H1 (cell line): Measurements from ENCODE around the gene WNT2. TPM values are rescaled to one million over a fixed set of nuclear protein-coding genes. Genes with fewer than 3 reads are reported as not detected.

Experiments used
- CTCF ChIA-PET: fragments of 300-600 bp; sonication (Branson Sonifier 250); formaldehyde crosslinking; loops from one replicate; lab custom pipeline; 2021; ENCODE audit not compliant: partially characterized antibody; lab: Charles Lee
- POLR2A ChIA-PET: fragments of 300-600 bp; sonication (Branson Sonifier 250); formaldehyde crosslinking; loops from one replicate; lab custom pipeline; 2021; ENCODE audit warnings: inconsistent platforms; ENCODE audit not compliant: partially characterized antibody; lab: Charles Lee
- DNase-seq, 2 experiments: peaks; one replicate each; pipeline versions ENCODE4 v3.0.0 to v3.0.0-alpha.2; 2010 to 2022; ENCODE audit warnings: low spot score in 2 of 2, low read depth in 1 of 2, mixed read lengths in 1 of 2
- FAIRE-seq: peaks from 2 replicates; lab custom pipeline; 2011; peaks lifted over from hg19 to GRCh38; lab: Jason Lieb, UNC
- H2AFZ ChIP-seq: 2 replicates; pipeline ENCODE4 v1.8.1; 2012; ENCODE audit warnings: low read length, inconsistent platforms
- H2AK5ac ChIP-seq: 2 replicates; pipeline ENCODE4 v1.6.1; 2013; ENCODE audit warnings: low read depth, low read length
- H2BK120ac ChIP-seq: replicated peaks from 2 replicates; pipeline ENCODE3; 2013; ENCODE audit warnings: low read depth, low read length, inconsistent platforms
- H2BK12ac ChIP-seq: 2 replicates; pipeline ENCODE4 v1.6.1; 2013; ENCODE audit warnings: low read depth, low read length
- H2BK15ac ChIP-seq: 2 replicates; pipeline ENCODE4 v1.6.1; 2013; ENCODE audit warnings: low read length
- H2BK20ac ChIP-seq: 2 replicates; pipeline ENCODE4 v1.6.1; 2013; ENCODE audit warnings: low read length
- H2BK5ac ChIP-seq: 2 replicates; pipeline ENCODE4 v1.6.1; 2013; ENCODE audit warnings: low read depth, low read length
- H3K14ac ChIP-seq: 2 replicates; pipeline ENCODE4 v1.6.1; 2013; ENCODE audit warnings: inconsistent platforms; ENCODE audit not compliant: insufficient read length
- H3K18ac ChIP-seq: 2 replicates; pipeline ENCODE4 v1.6.1; 2013; ENCODE audit warnings: low read length; ENCODE audit errors: extremely low read depth
- H3K23ac ChIP-seq: 2 replicates; pipeline ENCODE4 v1.6.1; 2013; ENCODE audit warnings: inconsistent platforms; ENCODE audit not compliant: insufficient read length
- H3K23me2 ChIP-seq: 2 replicates; pipeline ENCODE4 v1.6.1; 2013; ENCODE audit warnings: low read depth, low read length
- H3K27ac ChIP-seq: 2 replicates; pipeline ENCODE4 v1.6.1; 2011; ENCODE audit warnings: low read depth, low read length, inconsistent platforms
- H3K27me3 ChIP-seq, 4 experiments: replicated peaks in 1 of 4; 1 replicate in 1 of 4; 2 replicates in 3 of 4; pipeline versions ENCODE4 v1.6.1 to v1.8.1; 2011 to 2013; ENCODE audit warnings: low read length in 3 of 4, mild to moderate bottlenecking in 3 of 4, inconsistent platforms in 2 of 4, mixed read lengths in 2 of 4, moderate library complexity in 1 of 4; ENCODE audit not compliant: control insufficient read depth in 3 of 4, insufficient read depth in 3 of 4; ENCODE audit errors: extremely low read depth in 1 of 4
- H3K36me3 ChIP-seq, 4 experiments: 2 replicates each; pipeline versions ENCODE4 v1.6.1 to v1.8.1; 2011 to 2013; ENCODE audit warnings: mild to moderate bottlenecking in 4 of 4, low read length in 3 of 4, moderate library complexity in 2 of 4, control low read depth in 1 of 4, inconsistent platforms in 1 of 4; ENCODE audit not compliant: insufficient read depth in 4 of 4, control insufficient read depth in 2 of 4
- H3K4ac ChIP-seq: replicated peaks from 2 replicates; pipeline ENCODE3; 2013; ENCODE audit warnings: low read length, low read depth, mixed read lengths, inconsistent platforms; ENCODE audit not compliant: insufficient read length
- H3K4me1 ChIP-seq, 4 experiments: replicated peaks in 1 of 4; 1 replicate in 1 of 4; 2 replicates in 3 of 4; pipeline versions ENCODE4 v1.6.1 to v1.8.1; 2011 to 2013; ENCODE audit warnings: low read length in 3 of 4, inconsistent platforms in 2 of 4, mixed read lengths in 1 of 4; ENCODE audit not compliant: insufficient read depth in 4 of 4, control insufficient read depth in 3 of 4
- H3K4me2 ChIP-seq, 2 experiments: 2 replicates each; pipeline versions ENCODE4 v1.6.1 to v1.8.1; 2011 to 2013; ENCODE audit warnings: low read depth in 2 of 2, low read length in 2 of 2, control low read depth in 1 of 2, inconsistent platforms in 1 of 2, mild to moderate bottlenecking in 1 of 2; ENCODE audit not compliant: insufficient read depth in 1 of 2
- H3K4me3 ChIP-seq, 4 experiments: fragments of 200-600, 300-600 bp in 1 of 4; sonication (generic), shearing (Covaris generic), sonication (Bioruptor Twin) in 1 of 4; 2 replicates each; pipeline versions ENCODE4 v1.5.1 to v1.8.1; 2011 to 2016; ENCODE audit warnings: low read length in 4 of 4, low read depth in 3 of 4, control low read depth in 2 of 4, inconsistent platforms in 2 of 4, mild to moderate bottlenecking in 2 of 4, mixed read lengths in 1 of 4, moderate library complexity in 1 of 4; ENCODE audit not compliant: insufficient read depth in 2 of 4; ENCODE audit errors: extremely low read depth in 1 of 4
- H3K56ac ChIP-seq: replicated peaks from 2 replicates; pipeline ENCODE3; 2013; ENCODE audit warnings: low read depth, mild to moderate bottlenecking, mixed read lengths, low read length, inconsistent platforms; ENCODE audit not compliant: insufficient read length
- H3K79me1 ChIP-seq: 2 replicates; pipeline ENCODE4 v1.6.1; 2013; ENCODE audit warnings: low read depth, low read length, control low read depth
- H3K79me2 ChIP-seq, 2 experiments: 2 replicates each; pipeline versions ENCODE4 v1.6.1 to v1.8.1; 2012 to 2013; ENCODE audit warnings: low read length in 2 of 2, mild to moderate bottlenecking in 2 of 2, inconsistent platforms in 1 of 2; ENCODE audit not compliant: insufficient read depth in 2 of 2, control insufficient read depth in 1 of 2
- H3K9ac ChIP-seq, 4 experiments: replicated peaks in 1 of 4; 1 replicate in 1 of 4; 2 replicates in 3 of 4; pipeline versions ENCODE4 v1.6.1 to v1.8.1; 2011 to 2013; ENCODE audit warnings: low read depth in 3 of 4, low read length in 3 of 4, control low read depth in 2 of 4, mild to moderate bottlenecking in 2 of 4, moderate library complexity in 2 of 4, inconsistent platforms in 1 of 4; ENCODE audit errors: extremely low read depth in 1 of 4
- H3K9me3 ChIP-seq, 2 experiments: 2 replicates each; pipeline versions ENCODE4 v1.6.1 to v1.8.1; 2012 to 2013; ENCODE audit warnings: mild to moderate bottlenecking in 2 of 2, moderate library complexity in 2 of 2, control low read depth in 1 of 2, inconsistent platforms in 1 of 2, low read depth in 1 of 2, low read length in 1 of 2, mixed read lengths in 1 of 2; ENCODE audit not compliant: insufficient read depth in 2 of 2
- H4K20me1 ChIP-seq, 2 experiments: replicated peaks in 1 of 2; 2 replicates each; pipeline versions ENCODE3 to v1.8.1; 2011 to 2013; ENCODE audit warnings: inconsistent platforms in 2 of 2, low read length in 2 of 2, mild to moderate bottlenecking in 1 of 2; ENCODE audit not compliant: insufficient read depth in 2 of 2, control insufficient read depth in 1 of 2
- H4K5ac ChIP-seq: 2 replicates; pipeline ENCODE4 v1.6.1; 2013; ENCODE audit warnings: low read length, low read depth, mixed read lengths, inconsistent platforms; ENCODE audit not compliant: insufficient read length
- H4K8ac ChIP-seq: 2 replicates; pipeline ENCODE4 v1.8.0; 2013; ENCODE audit warnings: mild to moderate bottlenecking, moderate library complexity, low read length, inconsistent platforms; ENCODE audit not compliant: insufficient read depth; ENCODE audit errors: extremely low read depth
- H4K91ac ChIP-seq: replicated peaks from 2 replicates; pipeline ENCODE3; 2013; ENCODE audit warnings: low read length, mixed read lengths, inconsistent platforms; ENCODE audit not compliant: insufficient read length
- ASH2L ChIP-seq: fragments of 200-600, 300-600 bp; sonication (generic); IDR thresholded peaks from one replicate; pipeline ENCODE4 v1.7.1; 2017; ENCODE audit warnings: low read length
- BRCA1 ChIP-seq: IDR thresholded peaks from 2 replicates; pipeline ENCODE4 v1.6.1; 2012; ENCODE audit warnings: low read depth, low read length, improper control_type of control experiment
- CBX5 ChIP-seq: fragments of 300-800, 300-1000 bp; sonication (generic); IDR thresholded peaks from 2 replicates; pipeline ENCODE4 v1.7.1; 2016; ENCODE audit warnings: antibody characterized with exemption, low read length, low read depth
- CHD1 ChIP-seq: IDR thresholded peaks from 2 replicates; pipeline ENCODE4 v1.6.1; 2012; ENCODE audit warnings: low read depth, low read length, improper control_type of control experiment
- POLR2A ChIP-seq, 2 experiments: IDR thresholded peaks; 1 replicate in 1 of 2; 2 replicates in 1 of 2; pipeline ENCODE4 v1.6.1; 2011; ENCODE audit warnings: low read depth in 2 of 2, low read length in 2 of 2, mild to moderate bottlenecking in 2 of 2; ENCODE audit errors: control extremely low read depth in 1 of 2
- POU5F1 ChIP-seq: IDR thresholded peaks from 2 replicates; pipeline ENCODE4 v1.6.1; 2011; ENCODE audit warnings: low read depth, mild to moderate bottlenecking, low read length, moderate library complexity
- RBBP5 ChIP-seq: IDR thresholded peaks from 2 replicates; pipeline ENCODE4 v1.7.1; 2012; ENCODE audit warnings: low read depth, mild to moderate bottlenecking, inconsistent platforms, low read length, moderate library complexity, borderline replicate concordance
- SIN3A ChIP-seq, 2 experiments: IDR thresholded peaks in 1 of 2; conservative IDR thresholded peaks in 1 of 2; 2 replicates each; pipeline ENCODE4 v1.6.1; 2011 to 2012; ENCODE audit warnings: low read length in 2 of 2, improper control_type of control experiment in 1 of 2, low read depth in 1 of 2, mild to moderate bottlenecking in 1 of 2
- SRF ChIP-seq: IDR thresholded peaks from 2 replicates; pipeline ENCODE4 v1.6.1; 2011; ENCODE audit warnings: mild to moderate bottlenecking, low read depth, low read length, moderate library complexity
- TCF12 ChIP-seq: IDR thresholded peaks from 2 replicates; pipeline ENCODE4 v1.6.1; 2011; ENCODE audit warnings: low read depth, mild to moderate bottlenecking, low read length
- TEAD4 ChIP-seq: IDR thresholded peaks from 2 replicates; pipeline ENCODE4 v1.6.1; 2012; ENCODE audit warnings: low read depth, low read length, inconsistent platforms, mixed read lengths
- polyA plus RNA-seq, 7 experiments: library from polyadenylated mRNA; depleted of rRNA in 3 of 7; stranded (reverse) in 5 of 7; unstranded in 2 of 7; fragments of >200 nt in 5 of 7; fragments of 200-250 nt in 2 of 7; gene quantifications; 1 replicate in 5 of 7; 2 replicates in 1 of 7; 4 replicates in 1 of 7; pipeline versions ENCODE4 v1.2.1 to v1.2.3, GENCODE V29; 2011 to 2013; ENCODE audit warnings: missing spikeins in 2 of 7, mixed read lengths in 2 of 7
- total RNA-seq: library from RNA; stranded (reverse); fragmentation: NEBNext Ultra II Directional; extraction: Animal tissue kit (Norgen Biotek cat#: 25700); gene quantifications from 2 replicates; pipeline ENCODE4 v1.2.1, GENCODE V29; 2021
- TF ChIP-seq, protein P1 (sequence below): IDR thresholded peaks from 2 replicates; pipeline ENCODE4 v1.6.1; 2011; ENCODE audit warnings: low read depth, mild to moderate bottlenecking, low read length; ENCODE audit not compliant: insufficient read depth

The WNT2 gene
- total and polyA plus RNA-seq, 2 of the 8 experiments (the other 6 are each of a cell fraction or from before 2014, with no cell fraction given): not detected

DNA sequence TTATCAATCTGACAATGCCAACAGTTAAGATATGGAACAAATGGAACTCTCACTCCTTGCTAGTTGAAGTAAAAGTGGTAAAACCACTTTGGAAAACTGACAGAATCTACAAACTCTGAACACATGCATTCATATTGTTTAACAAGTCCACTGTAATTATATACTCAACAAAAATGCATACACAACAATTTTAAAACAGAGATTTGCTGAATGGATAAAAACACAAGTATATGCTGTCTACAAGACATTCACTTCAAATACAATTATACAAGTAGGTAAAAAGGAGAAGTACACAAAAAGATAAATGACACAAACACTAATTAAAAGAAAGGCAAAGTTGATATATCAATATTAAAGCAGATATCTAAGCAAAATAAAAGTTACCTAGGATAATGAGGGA is 9.2 kb upstream of the WNT2 start:
- H4K91ac ChIP-seq: no peak overlapping the region
- H3K9ac ChIP-seq: no peak overlapping the region
- H2BK20ac ChIP-seq: no peak overlapping the region
- no peaks in the 10 kb centered on the region for H3K4me1 ChIP-seq
- H3K23me2 ChIP-seq: no peaks in the 10 kb centered on the region
- ChIA-PET POLR2A (no interaction called here), CTCF (no interaction called here)
- FAIRE-seq: no peak
- no peak overlapping the region for H3K14ac ChIP-seq
- no peak overlapping the region for H3K56ac ChIP-seq
- no peak overlapping the region for H2BK15ac ChIP-seq
- H3K79me1 ChIP-seq: no peaks in the 10 kb centered on the region
- H2BK12ac ChIP-seq: no peak overlapping the region
- H3K36me3 ChIP-seq: no peaks in the 10 kb centered on the region
- DNase-seq: no peak
- no peak overlapping the region for H2AK5ac ChIP-seq
- no peak overlapping the region for H2BK5ac ChIP-seq
- no peaks in the 10 kb centered on the region for H3K27me3 ChIP-seq
- no peak overlapping the region for H3K4ac ChIP-seq
- H4K5ac ChIP-seq: no peak overlapping the region
- no peak overlapping the region for H2AFZ ChIP-seq
- H3K18ac ChIP-seq: no peak overlapping the region
- no peak overlapping the region for H2BK120ac ChIP-seq
- H3K27ac ChIP-seq: no peak overlapping the region
- no peaks in the 10 kb centered on the region for H3K9me3 ChIP-seq
- H3K79me2 ChIP-seq: no peaks in the 10 kb centered on the region
- H3K4me3 ChIP-seq: no peak overlapping the region
- no peak overlapping the region for H4K8ac ChIP-seq
- H3K23ac ChIP-seq: no peak overlapping the region
- H4K20me1 ChIP-seq: no peaks in the 10 kb centered on the region
- no peak overlapping the region for H3K4me2 ChIP-seq
- no peak for TF ChIP-seq BRCA1
- TF ChIP-seq CBX5: no peak
- TF ChIP-seq RBBP5: no peak
- TF ChIP-seq TEAD4: no peak
- TF ChIP-seq, protein P1, sequence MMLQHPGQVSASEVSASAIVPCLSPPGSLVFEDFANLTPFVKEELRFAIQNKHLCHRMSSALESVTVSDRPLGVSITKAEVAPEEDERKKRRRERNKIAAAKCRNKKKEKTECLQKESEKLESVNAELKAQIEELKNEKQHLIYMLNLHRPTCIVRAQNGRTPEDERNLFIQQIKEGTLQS: no peak
- TF ChIP-seq TCF12: no peak
- TF ChIP-seq POLR2A (IDR thresholded peaks at IDR 0.05; ENCODE audit: control extremely low read depth in 1 of 2, low read depth in 2 of 2, low read length in 2 of 2): no peak
- TF ChIP-seq ASH2L: no peak
- TF ChIP-seq SRF: no peak
- TF ChIP-seq SIN3A (conservative IDR thresholded peaks at IDR 0.05 in 1 of 2, IDR thresholded peaks at IDR 0.05 in 1 of 2; ENCODE audit: low read depth in 1 of 2, low read length in 2 of 2): no peak
- no peak for TF ChIP-seq POU5F1
- TF ChIP-seq CHD1: no peak
